Endothelial cell of umbilical vein (primary cell): ENCODE measurements around the gene ZBED4. TPM values are rescaled to one million over a fixed set of nuclear protein-coding genes. Genes with fewer than 3 reads are reported as not detected.

Experiments used
- BruUV-seq: library from RNA; stranded (reverse); fragments of 400-500 nt; replicated peaks from 2 replicates; lab custom pipeline; 2021; lab: Mats Ljungman, UMichigan
- CTCF ChIA-PET: fragments of 300-600, 350-600 bp; sonication (Branson Sonifier 250); formaldehyde crosslinking; loops from one replicate; lab custom pipeline; 2021; ENCODE audit warnings: antibody characterized with exemption, inconsistent platforms; lab: Charles Lee
- POLR2A ChIA-PET: fragments of 300-600, 350-600 bp; sonication (Branson Sonifier 250); formaldehyde crosslinking; loops from one replicate; lab custom pipeline; 2021; ENCODE audit warnings: antibody characterized with exemption, inconsistent platforms; lab: Charles Lee
- DNase-seq: peaks from one replicate; pipeline ENCODE4 v3.0.0-alpha.2; 2011; ENCODE audit warnings: low read depth, low spot score
- FAIRE-seq: peaks from 2 replicates; lab custom pipeline; 2011; peaks lifted over from hg19 to GRCh38; lab: Jason Lieb, UNC
- H2AFZ ChIP-seq: 2 replicates; pipeline ENCODE4 v1.6.0; 2012; ENCODE audit warnings: low read depth, low read length, control low read depth, inconsistent platforms
- H3K27ac ChIP-seq: 2 replicates; pipeline ENCODE4 v1.5.1; 2011; ENCODE audit warnings: low read depth, mild to moderate bottlenecking, control low read depth, low read length, moderate library complexity; ENCODE audit not compliant: insufficient read depth
- H3K27me3 ChIP-seq, 2 experiments: 2 replicates each; pipeline versions ENCODE4 v1.6.0 to v1.6.1; 2011; ENCODE audit warnings: low read length in 2 of 2, mixed read lengths in 1 of 2; ENCODE audit not compliant: control insufficient read depth in 2 of 2, insufficient read depth in 2 of 2
- H3K36me3 ChIP-seq, 2 experiments: 2 replicates in 1 of 2; 3 replicates in 1 of 2; pipeline ENCODE4 v1.5.1; 2011; ENCODE audit warnings: low read length in 2 of 2, mild to moderate bottlenecking in 1 of 2, moderate library complexity in 1 of 2; ENCODE audit not compliant: control insufficient read depth in 2 of 2, insufficient read depth in 2 of 2; ENCODE audit errors: extremely low read depth in 1 of 2
- H3K4me1 ChIP-seq: 3 replicates; pipeline ENCODE4 v1.5.1; 2011; ENCODE audit warnings: mild to moderate bottlenecking, low read length; ENCODE audit not compliant: control insufficient read depth, insufficient read depth; ENCODE audit errors: extremely low read depth
- H3K4me2 ChIP-seq: 2 replicates; pipeline ENCODE4 v1.6.1; 2011; ENCODE audit warnings: low read length, control low read depth, mixed read lengths; ENCODE audit not compliant: insufficient read depth
- H3K4me3 ChIP-seq, 3 experiments: fragments of 200-600 bp in 1 of 3; sonication (generic), shearing (Covaris generic) in 1 of 3; replicated peaks in 1 of 3; 2 replicates each; pipeline ENCODE4 v1.5.1; 2011 to 2016; ENCODE audit warnings: control low read depth in 3 of 3, low read length in 3 of 3, mild to moderate bottlenecking in 2 of 3, inconsistent platforms in 1 of 3, low read depth in 1 of 3, moderate library complexity in 1 of 3; ENCODE audit not compliant: insufficient read depth in 1 of 3
- H3K79me2 ChIP-seq: 2 replicates; pipeline ENCODE4 v1.6.0; 2012; ENCODE audit warnings: low read length, inconsistent platforms; ENCODE audit not compliant: control insufficient read depth, insufficient read depth
- H3K9ac ChIP-seq: replicated peaks from 2 replicates; pipeline ENCODE3; 2011; ENCODE audit warnings: low read length, control low read depth; ENCODE audit not compliant: insufficient read depth; ENCODE audit errors: extremely low read depth
- H3K9me1 ChIP-seq: replicated peaks from 3 replicates; pipeline ENCODE4 v1.6.0; 2011; ENCODE audit warnings: mild to moderate bottlenecking, low read length; ENCODE audit not compliant: control insufficient read depth, insufficient read depth; ENCODE audit errors: extremely low read depth
- H3K9me3 ChIP-seq: replicated peaks from 2 replicates; pipeline ENCODE4 v1.5.1; 2012; ENCODE audit warnings: low read length, inconsistent platforms; ENCODE audit not compliant: control insufficient read depth, insufficient read depth
- H4K20me1 ChIP-seq: replicated peaks from 2 replicates; pipeline ENCODE3; 2011; ENCODE audit warnings: mild to moderate bottlenecking, low read length; ENCODE audit not compliant: control insufficient read depth, insufficient read depth; ENCODE audit errors: extremely low read depth
- CTCF ChIP-seq, 2 donors: IDR thresholded peaks; 1 replicate in 1 of 2; 2 replicates in 1 of 2; pipeline ENCODE4 v1.5.1; 2011; ENCODE audit warnings: low read length in 2 of 2, mild to moderate bottlenecking in 2 of 2, moderate library complexity in 2 of 2, control low read depth in 1 of 2, inconsistent platforms in 1 of 2, low read depth in 1 of 2; ENCODE audit not compliant: insufficient read depth in 1 of 2; ENCODE audit errors: extremely low read depth in 1 of 2
- EZH2 ChIP-seq: IDR thresholded peaks from 2 replicates; pipeline ENCODE4 v1.6.1; 2012; ENCODE audit warnings: borderline replicate concordance, low read depth, mild to moderate bottlenecking, moderate library complexity, low read length, inconsistent platforms; ENCODE audit not compliant: severe bottlenecking
- FOS ChIP-seq: IDR thresholded peaks from 2 replicates; pipeline ENCODE4 v1.6.1; 2011; ENCODE audit warnings: mild to moderate bottlenecking, low read length, moderate library complexity, borderline replicate concordance; ENCODE audit not compliant: insufficient read depth
- GATA2 ChIP-seq: IDR thresholded peaks from 2 replicates; pipeline ENCODE4 v1.7.0; 2011; ENCODE audit warnings: low read depth, mild to moderate bottlenecking, moderate library complexity, mixed read lengths, low read length; ENCODE audit not compliant: insufficient read length, insufficient read depth
- JUN ChIP-seq: IDR thresholded peaks from 2 replicates; pipeline ENCODE4 v1.6.1; 2011; ENCODE audit warnings: borderline replicate concordance, low read depth; ENCODE audit not compliant: insufficient read length, insufficient read depth
- MAX ChIP-seq: IDR thresholded peaks from 2 replicates; pipeline ENCODE4 v1.6.1; 2011; ENCODE audit not compliant: insufficient read depth, insufficient read length
- MYC ChIP-seq: IDR thresholded peaks from one replicate; pipeline ENCODE4 v1.6.1; 2011; ENCODE audit warnings: mild to moderate bottlenecking, low read depth, low read length
- POLR2A ChIP-seq: IDR thresholded peaks from 2 replicates; pipeline ENCODE4 v1.6.1; 2012; ENCODE audit warnings: low read depth, mild to moderate bottlenecking, control low read depth, low read length
- POLR2AphosphoS5 ChIP-seq: IDR thresholded peaks from 2 replicates; pipeline ENCODE4 v1.6.1; 2012; ENCODE audit warnings: low read depth, mild to moderate bottlenecking, control low read depth, low read length, moderate library complexity; ENCODE audit not compliant: insufficient read depth
- dilution Hi-C: fragments of 300-500 bp; cut with MboI; formaldehyde crosslinking; loops from one replicate; pipeline ENCODE4 v1.15.0; 2019; ENCODE audit warnings: low sequenced_read_pairs; ENCODE audit not compliant: extremely low pct_ligation_motif_present
- intact Hi-C: fragments of 100-400 bp; cut with micrococcal nuclease; formaldehyde crosslinking; loops from one replicate; pipeline ENCODE4 v1.10.0; 2022
- polyA plus RNA-seq, 4 experiments: library from polyadenylated mRNA; depleted of rRNA in 3 of 4; stranded (reverse) in 3 of 4; unstranded in 1 of 4; fragments of >200 nt; gene quantifications; 2 replicates each; pipeline versions ENCODE4 v1.2.1 to v1.2.3, GENCODE V29; 2011 to 2012; ENCODE audit warnings: missing spikeins in 1 of 4
- total RNA-seq: library from RNA; stranded (reverse); gene quantifications from 2 replicates; pipeline ENCODE4 v1.2.3, GENCODE V29; 2021

The ZBED4 gene
- total and polyA plus RNA-seq, 2 donors (not counting 3 experiments of a cell fraction or from before 2014, with no cell fraction given) = 8.6 to 18.2 TPM

DNA sequence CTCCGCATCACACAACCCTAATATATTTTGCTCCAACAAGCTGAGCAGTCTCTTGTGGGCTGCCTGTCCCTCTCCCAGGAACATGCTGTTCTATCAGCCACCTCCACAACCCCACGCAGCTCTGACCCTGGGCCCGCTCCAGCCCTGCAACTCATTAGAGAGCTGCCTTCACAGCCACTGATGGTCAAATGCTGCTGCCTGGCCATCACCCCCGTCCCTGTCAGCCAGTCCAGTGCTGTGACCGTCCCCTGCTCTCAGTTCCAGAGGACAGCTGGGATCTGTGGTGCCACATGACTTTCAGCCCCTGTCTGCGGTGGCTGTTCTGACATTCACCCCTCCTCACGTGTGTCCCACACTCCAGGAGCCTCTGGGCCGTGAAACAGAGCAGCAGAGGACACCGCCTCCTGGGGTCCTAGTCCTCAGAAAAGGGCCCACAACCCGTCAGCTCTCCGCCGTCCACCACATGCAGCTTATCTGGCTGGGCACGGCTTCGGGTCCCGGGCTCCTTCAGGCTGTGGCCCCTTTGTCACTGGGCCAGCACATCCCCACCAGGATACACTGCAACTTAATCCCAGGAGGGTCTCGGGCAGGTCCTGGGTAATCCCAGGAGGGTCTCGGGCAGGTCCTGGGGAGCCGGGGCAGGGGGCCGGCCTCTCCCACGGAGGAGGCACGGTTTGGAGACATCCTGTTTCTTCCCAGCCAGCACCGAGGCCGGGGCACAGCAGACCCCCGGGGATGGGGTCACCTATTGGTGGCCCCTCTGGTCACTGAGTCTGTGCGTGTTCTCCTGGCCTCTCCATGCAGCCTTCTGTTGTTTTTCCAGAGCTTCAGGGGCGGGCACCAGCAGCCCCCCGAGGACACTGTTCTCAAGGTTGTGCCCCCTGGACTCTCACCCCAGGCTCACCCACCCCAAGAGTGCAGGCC, 79.9 kb downstream of the ZBED4 start:
- BruUV-seq = no TSS peak
- no peaks in the 10 kb centered on the region for H3K9me1 ChIP-seq
- H3K4me1 ChIP-seq = peaks cover 62% of the 10 kb centered on the region
- H3K4me3 ChIP-seq = no peak overlapping the region
- H4K20me1 ChIP-seq = no peaks in the 10 kb centered on the region
- ChIA-PET CTCF (interaction anchor here (1.1 to 2.5 kb wide), 3 partner anchors 29 to 97 kb away, joined by 4 to 26 read pairs (median 4); no protein-coding TSS in a partner anchor), POLR2A (interaction anchor here (1.4 kb wide), 1 partner anchor 29 kb away, joined by 3 read pairs; no protein-coding TSS in a partner anchor)
- H3K27me3 ChIP-seq = no peaks in the 10 kb centered on the region
- dilution Hi-C loops = no loop called here
- H3K9me3 ChIP-seq = no peaks in the 10 kb centered on the region
- no peaks in the 10 kb centered on the region for H3K79me2 ChIP-seq
- no peaks in the 10 kb centered on the region for H3K36me3 ChIP-seq
- intact Hi-C loops = no loop called here
- no peak overlapping the region for H3K4me2 ChIP-seq
- FAIRE-seq = no peak
- no peak overlapping the region for H2AFZ ChIP-seq
- peak overlapping the region; percentile 45 for H3K9ac ChIP-seq
- TF ChIP-seq MYC (no peak), FOS (no peak), JUN (no peak), CTCF (IDR thresholded peaks at IDR 0.05; ENCODE audit: extremely low read depth in 1 of 2, insufficient read depth in 1 of 2, low read depth in 1 of 2, low read length in 2 of 2) (no peak), POLR2AphosphoS5 (no peak), POLR2A (no peak), MAX (no peak), EZH2 (no peak), GATA2 (no peak)
- no peak for DNase-seq
- H3K27ac ChIP-seq = peak overlapping the region; percentile 78
